ENCODE data around the gene LYZL2.

- TF ChIP-seq CTCF (IDR thresholded peaks at IDR 0.05; ENCODE audit: low read length), result no peak
- TF ChIP-seq EZH2 (optimal IDR thresholded peaks at IDR 0.05; ENCODE audit: low read depth, low read length), result no peak
- no peak for TF ChIP-seq EZH2phosphoT487 (IDR thresholded peaks at IDR 0.05; ENCODE audit: low read length)
Measured at GRCh38 chr10:30607814-30608213, 21.7 kb downstream of the LYZL2 start.
